Lung (tissue), 12 donors: ENCODE measurements around the gene NLRP9. TPM values are rescaled to one million over a fixed set of nuclear protein-coding genes. Genes with fewer than 3 reads are reported as not detected.

Source experiments
- ATAC-seq: fragments of 200-7000 bp; cut with Tn5 transposase; one replicate; pipeline ENCODE4 v1.9.1; 2020; ENCODE audit warnings: moderate number of reproducible peaks; ENCODE audit not compliant: insufficient read depth, low FRiP score
- DNase-seq, 3 donors: peaks; one replicate each; pipeline ENCODE4 v3.0.0-alpha.2; 2013 to 2017
- H3K27ac ChIP-seq, 2 donors: one replicate each; pipeline ENCODE4 v1.5.1; 2013; ENCODE audit warnings: mild to moderate bottlenecking in 2 of 2, moderate library complexity in 2 of 2, control low read depth in 1 of 2, inconsistent platforms in 1 of 2, low read depth in 1 of 2, low read length in 1 of 2
- H3K27me3 ChIP-seq, 3 donors: one replicate each; pipeline ENCODE4 v1.5.1; 2013; ENCODE audit warnings: low read length in 2 of 3; ENCODE audit not compliant: control insufficient read depth in 3 of 3, insufficient read depth in 3 of 3
- H3K36me3 ChIP-seq, 4 donors: one replicate each; pipeline ENCODE4 v1.5.1; 2013; ENCODE audit warnings: low read length in 4 of 4, mild to moderate bottlenecking in 1 of 4, moderate library complexity in 1 of 4; ENCODE audit not compliant: control insufficient read depth in 4 of 4, insufficient read depth in 4 of 4
- H3K4me1 ChIP-seq, 5 donors: one replicate each; pipeline ENCODE4 v1.5.1; 2013; ENCODE audit warnings: low read length in 5 of 5, mild to moderate bottlenecking in 2 of 5, moderate library complexity in 1 of 5; ENCODE audit not compliant: control insufficient read depth in 5 of 5, insufficient read depth in 5 of 5
- H3K4me3 ChIP-seq: one replicate; pipeline ENCODE4 v1.5.1; 2013; ENCODE audit warnings: mild to moderate bottlenecking, control low read depth, moderate library complexity
- H3K9ac ChIP-seq, 2 donors: one replicate each; pipeline ENCODE4 v1.5.1; 2013; ENCODE audit warnings: low read length in 2 of 2, control low read depth in 1 of 2; ENCODE audit not compliant: insufficient read depth in 1 of 2
- H3K9me3 ChIP-seq, 4 donors: one replicate each; pipeline ENCODE4 v1.5.1; 2013; ENCODE audit warnings: low read length in 3 of 4, mild to moderate bottlenecking in 1 of 4, moderate library complexity in 1 of 4; ENCODE audit not compliant: control insufficient read depth in 4 of 4, insufficient read depth in 3 of 4
- CTCF ChIP-seq: IDR thresholded peaks from 2 replicates; pipeline ENCODE4 v1.5.1; 2012; ENCODE audit warnings: mild to moderate bottlenecking; ENCODE audit errors: control extremely low read depth, extremely low read depth
- WGBS, 2 donors: extraction: QIAGEN DNeasy Blood & Tissue Kit; methylation state at CpG; one replicate each; pipeline ENCODE4 v1.1.7; 2013; 5-methylcytosine and 5-hydroxymethylcytosine counted together
- polyA plus RNA-seq, 2 donors: library from polyadenylated mRNA; stranded (reverse); fragments of 200-250 nt; gene quantifications; one replicate each; pipeline ENCODE4 v1.2.1, GENCODE V29; 2013
- total RNA-seq, 2 donors: library from RNA; depleted of rRNA in 1 of 2; stranded (reverse); fragments of >200 nt in 1 of 2; gene quantifications; one replicate each; pipeline ENCODE4 v1.2.1, GENCODE V29; 2014 to 2021
- donor health status: control.
- donor health status: control.
- donor health status: Bipolar disorder and iron deficiency.
- donor health status: healthy.
- donor health status: DM: yes; HTN: yes; CAD: no.

NLRP9 gene
- total and polyA plus RNA-seq, 4 donors, result not detected

DNA sequence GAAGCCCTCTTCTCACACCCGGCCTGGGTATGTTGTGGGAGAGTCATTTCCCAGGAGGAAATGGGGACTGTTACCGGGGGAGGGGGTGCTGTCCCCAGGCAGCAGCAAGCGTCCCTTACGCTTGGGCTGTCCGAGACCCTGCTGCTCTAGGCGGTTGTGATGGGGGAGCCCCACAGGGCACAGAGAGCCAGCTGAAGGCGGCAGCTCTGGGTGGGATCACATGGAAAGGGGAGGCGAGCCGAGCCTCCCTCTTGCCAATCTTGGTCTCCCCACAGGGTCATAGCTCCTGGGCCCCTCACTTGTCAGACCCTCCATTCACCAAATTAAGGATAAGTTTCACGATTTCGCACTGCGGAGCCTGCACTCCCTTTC, 41.1 kb downstream of the NLRP9 start:
- H3K27ac ChIP-seq, result no peak overlapping the region
- DNase-seq, result no peak
- H3K4me1 ChIP-seq, result no peaks in the 10 kb centered on the region
- no peak for ATAC-seq
- H3K9me3 ChIP-seq, result no peaks in the 10 kb centered on the region
- no peak overlapping the region for H3K9ac ChIP-seq
- TF ChIP-seq CTCF, result no peak
- 89 to 90% methylated on average over 12 of the region's 12 CpGs for WGBS, 2 donors
- no peak overlapping the region for H3K4me3 ChIP-seq
- H3K27me3 ChIP-seq, result no peaks in the 10 kb centered on the region
- H3K36me3 ChIP-seq, result peaks cover 8 to 67% (median 11%) of the 10 kb centered on the region in 4 donors

GRCh38 chr19:55696301-55697068, 41.7 kb downstream of the NLRP9 start:
- ATAC-seq (no peak), DNase-seq (no peak)
- Histone ChIP-seq H3K36me3 (peaks cover 8 to 72% (median 11%) of the 10 kb centered on the region in 4 donors), H3K9me3 (no peaks in the 10 kb centered on the region), H3K9ac (no peak overlapping the region), H3K4me1 (no peaks in the 10 kb centered on the region), H3K27ac (no peak overlapping the region), H3K27me3 (no peaks in the 10 kb centered on the region), H3K4me3 (no peak overlapping the region)
- TF ChIP-seq CTCF, result no peak
- 92 to 96% methylated on average over 20 of the region's 20 CpGs for WGBS, 2 donors

GRCh38 chr19:55695511-55696290, 42.5 kb downstream of the NLRP9 start:
- Histone ChIP-seq H3K9ac (no peak overlapping the region), H3K9me3 (no peaks in the 10 kb centered on the region), H3K27ac (no peak overlapping the region), H3K4me3 (no peak overlapping the region), H3K4me1 (no peaks in the 10 kb centered on the region), H3K27me3 (no peaks in the 10 kb centered on the region), H3K36me3 (peaks cover 8 to 77% (median 9%) of the 10 kb centered on the region in 4 donors)
- 94 to 95% methylated on average over 23 of the region's 23 CpGs for WGBS, 2 donors
- no peak for TF ChIP-seq CTCF
- ATAC-seq, result no peak
- DNase-seq, result no peak
